Renal cortical epithelial cell (primary cell): ENCODE data around the gene RAX. TPM values are rescaled to one million over a fixed set of nuclear protein-coding genes. Genes with fewer than 3 reads are reported as not detected.
"Not testable (repeated sequence)": the region's sequence is repeated elsewhere in the genome, so short reads cannot be mapped to it uniquely, and the experiment has no call there.

ENCODE experiments used
- DNase-seq: peaks from one replicate; pipeline ENCODE4 v3.0.0-alpha.2; 2011; ENCODE audit warnings: low read depth
- total RNA-seq: library from RNA; depleted of rRNA; stranded (reverse); fragments of >200 nt; gene quantifications from 2 replicates; pipeline ENCODE4 v1.2.3, GENCODE V29; 2014

Gene RAX
- total RNA-seq, 1 donor from 2014 or later = not detected

- no peak for DNase-seq
Observed at GRCh38 chr18:59273759-59274532, 692 bp upstream of the RAX start.

GRCh38 chr18:59272221-59272888 is 899 bp downstream of the RAX start:
- DNase-seq = no peak

GRCh38 chr18:59271606-59272220 is 1.5 kb downstream of the RAX start:
- no peak for DNase-seq

GRCh38 chr18:59270689-59271257 is 2.5 kb downstream of the RAX start:
- no peak for DNase-seq

- DNase-seq = no peak
Observed at GRCh38 chr18:59269563-59270119, 3.6 kb downstream of the RAX start.

GRCh38 chr18:59268721-59269562 is 4.3 kb downstream of the RAX start:
- no peak for DNase-seq

GRCh38 chr18:59268127-59268720 is 5.0 kb downstream of the RAX start:
- no peak for DNase-seq

GRCh38 chr18:59267503-59268126 is 5.6 kb downstream of the RAX start:
- no peak for DNase-seq

- no peak for DNase-seq
Observed at GRCh38 chr18:59266886-59267502, 6.3 kb downstream of the RAX start.

GRCh38 chr18:59266459-59266858 is 6.8 kb downstream of the RAX start:
- DNase-seq = no peak

- DNase-seq = no peak
Observed at GRCh38 chr18:59265974-59266369, 7.3 kb downstream of the RAX start.

- DNase-seq = no peak
Observed at GRCh38 chr18:59265246-59265973, 7.8 kb downstream of the RAX start.

- DNase-seq = no peak
Observed at GRCh38 chr18:59264651-59265245, 8.5 kb downstream of the RAX start.

GRCh38 chr18:59264121-59264571 is 9.1 kb downstream of the RAX start:
- no peak for DNase-seq

GRCh38 chr18:59263661-59264060 is 9.6 kb downstream of the RAX start:
- peak; percentile 45 for DNase-seq

GRCh38 chr18:59262243-59262642 is 11.0 kb downstream of the RAX start:
- DNase-seq = not testable (repeated sequence)

GRCh38 chr18:59261842-59262241 is 11.4 kb downstream of the RAX start:
- DNase-seq = not testable (repeated sequence)

- not testable (repeated sequence) for DNase-seq
Observed at GRCh38 chr18:59255491-59255890, 17.8 kb downstream of the RAX start.
